Trophoblast cell (in vitro differentiated cells and primary cell): ENCODE results near the gene MT1H.
A peak's percentile ranks its signal among the peaks of the same experiment; 100 is the strongest.
"Not testable (repeated sequence)": the region's sequence is repeated elsewhere in the genome, so short reads cannot be mapped to it uniquely, and the experiment has no call there.

Source experiments
- DNase-seq, 2 donors: peaks; one replicate each; pipeline ENCODE4 v3.0.0-alpha.2; 2016
- H2AFZ ChIP-seq: 2 replicates; pipeline ENCODE4 v1.6.1; 2013; ENCODE audit warnings: low read length, moderate library complexity, mild to moderate bottlenecking; ENCODE audit not compliant: insufficient read depth, poor library complexity
- H2AK5ac ChIP-seq: 2 replicates; pipeline ENCODE4 v1.6.1; 2013; ENCODE audit warnings: mild to moderate bottlenecking, low read length
- H2BK120ac ChIP-seq: 2 replicates; pipeline ENCODE4 v1.6.1; 2013; ENCODE audit warnings: low read length, mild to moderate bottlenecking, moderate library complexity; ENCODE audit not compliant: insufficient read depth, poor library complexity
- H2BK12ac ChIP-seq: 2 replicates; pipeline ENCODE4 v1.6.1; 2013; ENCODE audit warnings: mild to moderate bottlenecking, low read length, moderate library complexity
- H2BK5ac ChIP-seq: 2 replicates; pipeline ENCODE4 v1.6.1; 2013; ENCODE audit warnings: low read length, low read depth, moderate library complexity, mild to moderate bottlenecking; ENCODE audit not compliant: poor library complexity
- H3K14ac ChIP-seq: 2 replicates; pipeline ENCODE4 v1.6.1; 2013; ENCODE audit warnings: mild to moderate bottlenecking, low read length
- H3K18ac ChIP-seq: 2 replicates; pipeline ENCODE4 v1.6.1; 2013; ENCODE audit warnings: mild to moderate bottlenecking, low read length
- H3K23ac ChIP-seq: 2 replicates; pipeline ENCODE4 v1.6.1; 2013; ENCODE audit warnings: low read length
- H3K27ac ChIP-seq: 2 replicates; pipeline ENCODE4 v1.5.1; 2013; ENCODE audit warnings: low read depth, mild to moderate bottlenecking, inconsistent platforms, low read length, moderate library complexity
- H3K27me3 ChIP-seq: 2 replicates; pipeline ENCODE4 v1.6.1; 2013; ENCODE audit warnings: inconsistent platforms, mild to moderate bottlenecking, low read length, moderate library complexity; ENCODE audit not compliant: insufficient read depth
- H3K36me3 ChIP-seq, 2 experiments: 1 replicate in 1 of 2; 2 replicates in 1 of 2; pipeline ENCODE4 v1.6.1; 2013; ENCODE audit warnings: low read length in 2 of 2, mild to moderate bottlenecking in 2 of 2, moderate library complexity in 1 of 2; ENCODE audit not compliant: insufficient read depth in 2 of 2, control insufficient read depth in 1 of 2
- H3K4ac ChIP-seq: 2 replicates; pipeline ENCODE4 v1.6.1; 2013; ENCODE audit warnings: low read depth, mild to moderate bottlenecking, low read length, moderate library complexity
- H3K4me1 ChIP-seq, 2 experiments: 1 replicate in 1 of 2; 2 replicates in 1 of 2; pipeline ENCODE4 v1.6.1; 2013; ENCODE audit warnings: low read length in 2 of 2, mild to moderate bottlenecking in 2 of 2, moderate library complexity in 1 of 2; ENCODE audit not compliant: insufficient read depth in 2 of 2, control insufficient read depth in 1 of 2
- H3K4me2 ChIP-seq: 2 replicates; pipeline ENCODE4 v1.6.1; 2013; ENCODE audit warnings: inconsistent platforms, mild to moderate bottlenecking, low read length, moderate library complexity
- H3K4me3 ChIP-seq: 2 replicates; pipeline ENCODE4 v1.5.1; 2013; ENCODE audit warnings: mild to moderate bottlenecking, low read depth, low read length, inconsistent platforms
- H3K79me1 ChIP-seq: one replicate; pipeline ENCODE4 v1.6.1; 2013; ENCODE audit warnings: low read length
- H3K79me2 ChIP-seq: 2 replicates; pipeline ENCODE4 v1.6.1; 2013; ENCODE audit warnings: low read length, mild to moderate bottlenecking; ENCODE audit not compliant: control insufficient read depth, insufficient read depth, poor library complexity
- H3K9ac ChIP-seq: 2 replicates; pipeline ENCODE4 v1.6.1; 2013; ENCODE audit warnings: mild to moderate bottlenecking, low read length
- H3K9me3 ChIP-seq: 2 replicates; pipeline ENCODE4 v1.6.1; 2013; ENCODE audit warnings: low read depth, mild to moderate bottlenecking, control low read depth, inconsistent platforms, low read length; ENCODE audit not compliant: insufficient read depth
- H4K12ac ChIP-seq: 2 replicates; pipeline ENCODE4 v1.6.1; 2013; ENCODE audit warnings: low read depth, mild to moderate bottlenecking, low read length, moderate library complexity
- H4K8ac ChIP-seq: 2 replicates; pipeline ENCODE4 v1.6.1; 2013; ENCODE audit warnings: low read depth, mild to moderate bottlenecking, low read length, moderate library complexity
- H4K91ac ChIP-seq: one replicate; pipeline ENCODE4 v1.6.1; 2013; ENCODE audit warnings: low read depth, mild to moderate bottlenecking, low read length, moderate library complexity
- WGBS: extraction: QIAGEN DNeasy Blood & Tissue Kit; methylation state at CpG from one replicate; pipeline ENCODE4 v1.1.7; 2013; ENCODE audit warnings: missing lambda C conversion rate; ENCODE audit not compliant: insufficient read length, insufficient coverage; ENCODE audit errors: extremely low coverage; 5-methylcytosine and 5-hydroxymethylcytosine counted together

Gene MT1H

GRCh38 chr16:56664506-56664905 lies 5.1 kb upstream of the MT1H start:
- WGBS, result no CpG with 5 or more reads among the region's 1 CpG
- Histone ChIP-seq H3K9ac (no peak overlapping the region), H3K4me2 (no peak overlapping the region), H2BK12ac (no peak overlapping the region), H3K4ac (no peak overlapping the region), H3K27me3 (peaks cover 62% of the 10 kb centered on the region), H2AK5ac (no peak overlapping the region), H3K14ac (no peak overlapping the region), H4K91ac (no peak overlapping the region), H3K36me3 (no peaks in the 10 kb centered on the region), H3K79me1 (no peaks in the 10 kb centered on the region), H4K12ac (no peak overlapping the region), H3K79me2 (no peaks in the 10 kb centered on the region), H3K18ac (no peak overlapping the region), H3K27ac (no peak overlapping the region), H3K23ac (no peak overlapping the region), H2AFZ (no peak overlapping the region), H3K4me3 (no peak overlapping the region), H3K9me3 (peaks cover 4% of the 10 kb centered on the region), H4K8ac (no peak overlapping the region), H2BK5ac (no peak overlapping the region), H2BK120ac (no peak overlapping the region), H3K4me1 (peaks cover 0 to 5% of the 10 kb centered on the region in 2 experiments)
- no peak for DNase-seq

- not testable (repeated sequence) for H3K27ac ChIP-seq, H2BK12ac ChIP-seq, H2BK120ac ChIP-seq, H3K14ac ChIP-seq, H3K9me3 ChIP-seq, H2AFZ ChIP-seq, H3K4me1 ChIP-seq, DNase-seq, H2BK5ac ChIP-seq, H3K4ac ChIP-seq, H4K91ac ChIP-seq, H3K4me2 ChIP-seq, H3K79me2 ChIP-seq, H3K4me3 ChIP-seq, H4K12ac ChIP-seq, H3K23ac ChIP-seq, H3K36me3 ChIP-seq, H2AK5ac ChIP-seq, H3K79me1 ChIP-seq, H3K18ac ChIP-seq, H4K8ac ChIP-seq, H3K9ac ChIP-seq
- H3K27me3 ChIP-seq, result peaks cover 71% of the 10 kb centered on the region
- WGBS, result no CpG with 5 or more reads among the region's 8 CpGs
Observed at GRCh38 chr16:56665286-56666261, 4.0 kb upstream of the MT1H start.

- Histone ChIP-seq H3K9ac (no peak within 1 kb of the TSS), H2AK5ac (no peak within 1 kb of the TSS), H2BK5ac (no peak within 1 kb of the TSS), H3K4me3 (no peak within 1 kb of the TSS), H3K79me2 (no peaks in the 10 kb centered on the region), H3K9me3 (peaks cover 7% of the 10 kb centered on the region), H2BK120ac (no peak within 1 kb of the TSS), H3K27ac (no peak within 1 kb of the TSS), H3K36me3 (no peaks in the 10 kb centered on the region), H3K4me1 (peaks cover 0 to 3% of the 10 kb centered on the region in 2 experiments), H2AFZ (no peak within 1 kb of the TSS), H3K79me1 (no peaks in the 10 kb centered on the region), H3K4me2 (no peak within 1 kb of the TSS), H3K27me3 (peaks cover 72% of the 10 kb centered on the region), H4K8ac (no peak within 1 kb of the TSS), H3K18ac (no peak within 1 kb of the TSS), H4K91ac (no peak within 1 kb of the TSS), H3K4ac (no peak within 1 kb of the TSS), H4K12ac (no peak within 1 kb of the TSS), H3K23ac (peak within 1 kb of the TSS; percentile 87), H2BK12ac (no peak within 1 kb of the TSS), H3K14ac (no peak within 1 kb of the TSS)
- WGBS, result no CpG with 5 or more reads among the region's 46 CpGs
- DNase-seq, result peak in 1 of 2 donors; percentile 46
Observed at GRCh38 chr16:56667581-56668571, 1.7 kb upstream of the MT1H start, which contains the start of gene MT1G. TSS of gene MT1G (minus strand) at chr16:56668065. CDS start at chr16:56667993, 72 bp downstream.

- no peak overlapping the region for H3K14ac ChIP-seq
Observed at GRCh38 chr16:56669840-56670619, 416 bp downstream of the MT1H start.

More at GRCh38 chr16:56669840-56670619, 416 bp downstream of the MT1H start:
- no peak overlapping the region for H3K9ac ChIP-seq
- no peak overlapping the region for H3K18ac ChIP-seq
- H3K4me1 ChIP-seq, result peaks cover 0 to 3% of the 10 kb centered on the region in 2 experiments
- no peak overlapping the region for H3K27ac ChIP-seq
- no peak overlapping the region for H2BK5ac ChIP-seq
- no peak overlapping the region for H2AFZ ChIP-seq
- H3K79me2 ChIP-seq, result no peaks in the 10 kb centered on the region
- H3K23ac ChIP-seq, result no peak overlapping the region
- H2AK5ac ChIP-seq, result no peak overlapping the region
- no CpG with 5 or more reads among the region's 19 CpGs for WGBS
- peaks cover 58% of the 10 kb centered on the region for H3K27me3 ChIP-seq
- H3K4me3 ChIP-seq, result no peak overlapping the region
- H4K12ac ChIP-seq, result no peak overlapping the region
- H4K91ac ChIP-seq, result no peak overlapping the region
- peaks cover 0 to 2% of the 10 kb centered on the region in 2 experiments for H3K36me3 ChIP-seq
- no peak for DNase-seq
- H3K79me1 ChIP-seq, result no peaks in the 10 kb centered on the region
- H3K9me3 ChIP-seq, result peaks cover 7% of the 10 kb centered on the region
- H4K8ac ChIP-seq, result no peak overlapping the region
- H2BK120ac ChIP-seq, result no peak overlapping the region
- no peak overlapping the region for H3K4ac ChIP-seq
- no peak overlapping the region for H2BK12ac ChIP-seq
- H3K4me2 ChIP-seq, result no peak overlapping the region
